GM21619 (cell line): ENCODE measurements around the gene NCBP3.

ENCODE experiments used
- ATAC-seq: cut with Tn5 transposase; IDR thresholded peaks from one replicate; pipeline ENCODE4 v1.9.1; 2021; ENCODE audit not compliant: unreplicated experiment

The NCBP3 gene

GRCh38 chr17:3759597-3760216 is 86.3 kb downstream of the NCBP3 start:
- no peak for ATAC-seq

- no peak for ATAC-seq
Measured at GRCh38 chr17:3755335-3756030, 90.6 kb downstream of the NCBP3 start.

- no peak for ATAC-seq
Measured at GRCh38 chr17:3754458-3755334, 91.3 kb downstream of the NCBP3 start.

GRCh38 chr17:3754066-3754457 is 92.0 kb downstream of the NCBP3 start:
- ATAC-seq, result no peak

DNA sequence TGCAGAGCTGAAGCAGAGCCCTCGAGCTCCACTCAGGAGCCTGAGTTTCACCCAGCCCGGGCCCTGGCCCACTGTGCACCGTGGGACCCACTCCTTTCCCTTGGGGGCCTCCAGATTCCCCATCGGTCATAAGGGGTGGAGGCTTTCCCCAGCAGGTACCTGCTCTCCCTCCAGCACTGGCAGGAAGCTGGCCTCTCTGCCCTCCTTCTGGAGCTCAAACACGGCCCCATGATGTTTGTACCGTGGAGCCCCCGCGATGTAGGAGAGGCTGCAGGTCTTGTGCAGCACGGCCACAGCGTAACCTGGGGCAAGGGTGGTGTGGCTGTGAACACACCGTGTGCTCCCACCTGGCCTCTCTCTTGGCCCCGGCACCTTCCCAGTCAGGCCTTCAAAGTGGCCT is 92.4 kb downstream of the NCBP3 start:
- no peak for ATAC-seq
